OCI-LY7 (cell line): ENCODE results near the gene NPM1.

ENCODE experiments used
- CTCF ChIP-seq: fragments of 200-600 bp; sonication (generic); conservative IDR thresholded peaks from 2 replicates; pipeline ENCODE4 v1.5.1; 2014; ENCODE audit warnings: mild to moderate bottlenecking, antibody characterized with exemption, low read length, moderate library complexity, mixed read lengths
- EZH2phosphoT487 ChIP-seq: fragments of 200-600 bp; sonication (generic); IDR thresholded peaks from 2 replicates; pipeline ENCODE4 v1.6.1; 2018; ENCODE audit warnings: low read depth, borderline replicate concordance, mild to moderate bottlenecking, mixed run types, antibody characterized with exemption, low read length, moderate library complexity, mixed read lengths

DNA sequence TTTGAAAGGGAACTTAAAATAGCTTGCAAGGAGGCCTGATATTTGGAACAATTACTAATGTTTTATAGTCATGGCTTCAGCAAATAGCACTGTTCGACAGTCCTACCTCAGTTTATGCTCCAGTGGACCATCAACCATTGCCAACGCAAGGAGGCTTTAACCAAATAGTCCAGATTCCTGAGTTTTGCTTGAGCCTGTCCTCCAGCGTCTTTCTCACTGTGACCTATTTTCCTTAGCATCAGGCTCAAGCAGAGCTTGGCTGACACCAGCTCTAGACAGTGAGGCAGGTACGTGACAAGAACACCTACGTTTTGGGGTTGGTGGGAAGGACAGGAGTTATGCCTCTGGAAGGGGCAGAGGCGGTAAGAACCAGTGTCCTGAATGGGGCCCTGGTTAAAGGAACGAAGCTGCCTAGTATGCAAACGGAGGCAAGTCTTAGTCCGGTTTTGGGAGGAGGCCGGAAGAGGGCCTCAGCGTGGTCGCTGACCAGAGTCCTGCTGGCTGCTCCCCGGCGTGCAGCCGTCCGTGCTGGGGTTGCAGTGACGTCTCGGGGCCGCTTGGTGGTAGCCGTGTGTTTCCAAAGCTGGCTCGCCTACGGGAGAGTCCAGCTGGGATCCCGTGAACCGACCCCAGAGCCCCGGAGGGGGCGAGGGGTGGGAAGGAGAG is 30.8 kb downstream of the NPM1 start:
- TF ChIP-seq CTCF (peak; percentile 83), EZH2phosphoT487 (no peak)
